Activated CD4-positive, alpha-beta T cell treated with anti-CD3 and anti-CD28 coated beads, Interleukin-2, amount 10 ng/mL, durations not matched to agents 7 days and 5 days (primary cell): Measurements from ENCODE around the gene TUBB. TPM values are rescaled to one million over a fixed set of nuclear protein-coding genes. Genes with fewer than 3 reads are reported as not detected.

Experiments
- CTCF ChIA-PET: fragments of 350-600 bp; sonication (Branson Sonifier 250); formaldehyde crosslinking; loops from one replicate; lab custom pipeline; 2021; ENCODE audit warnings: antibody characterized with exemption; lab: Charles Lee
- POLR2A ChIA-PET: fragments of 350-600 bp; sonication (Branson Sonifier 250); formaldehyde crosslinking; loops from one replicate; lab custom pipeline; 2021; ENCODE audit warnings: antibody characterized with exemption; lab: Charles Lee
- DNase-seq: peaks from one replicate; pipeline ENCODE4 v3.0.0-alpha.2; 2020
- H3K27ac Mint-ChIP-seq: one replicate; pipeline ENCODE4 v1.8.0; 2021; ENCODE audit warnings: mild to moderate bottlenecking, moderate library complexity, mixed read lengths
- H3K27me3 Mint-ChIP-seq: one replicate; pipeline ENCODE4 v1.8.0; 2021; ENCODE audit warnings: mixed read lengths
- H3K36me3 Mint-ChIP-seq: one replicate; pipeline ENCODE4 v1.8.0; 2021; ENCODE audit warnings: low read depth, mixed read lengths
- H3K4me1 Mint-ChIP-seq: one replicate; pipeline ENCODE4 v1.8.0; 2021; ENCODE audit warnings: mixed read lengths
- H3K4me3 Mint-ChIP-seq: one replicate; pipeline ENCODE4 v1.8.0; 2021; ENCODE audit warnings: mild to moderate bottlenecking, moderate library complexity, mixed read lengths
- H3K9me3 Mint-ChIP-seq: one replicate; pipeline ENCODE4 v1.8.0; 2021; ENCODE audit warnings: mixed read lengths
- total RNA-seq, 2 experiments: library from RNA; stranded (reverse); gene quantifications; one replicate each; pipeline ENCODE4 v1.2.3, GENCODE V29; 2021

The TUBB gene
- total RNA-seq, 2 experiments from 2014 or later: 1,494 to 1,661 TPM

GRCh38 chr6:30732237-30732943 is 12.2 kb downstream of the TUBB start:
- ChIA-PET CTCF (interaction anchor here (0.8 to 21.4 kb wide), 8 partner anchors 10 to 249 kb away, joined by 3 to 476 read pairs (median 10); partner anchors contain the start of genes DHX16, FLOT1, MDC1 and TUBB), POLR2A (no interaction called here)
- peaks cover 69% of the 10 kb centered on the region for H3K4me1 Mint-ChIP-seq
- H3K9me3 Mint-ChIP-seq: no peaks in the 10 kb centered on the region
- H3K27ac Mint-ChIP-seq: no peak overlapping the region
- no peaks in the 10 kb centered on the region for H3K27me3 Mint-ChIP-seq
- no peak overlapping the region for H3K4me3 Mint-ChIP-seq
- H3K36me3 Mint-ChIP-seq: peaks cover 69% of the 10 kb centered on the region
- DNase-seq: no peak

- POLR2A ChIA-PET: interaction anchor here (0.6 kb wide), 1 partner anchor 65 kb away, joined by 5 read pairs; no protein-coding TSS in a partner anchor
- H3K4me3 Mint-ChIP-seq: peak overlapping the region; percentile 73
- DNase-seq: no peak
- H3K27ac Mint-ChIP-seq: peak overlapping the region; percentile 85
- H3K4me1 Mint-ChIP-seq: peaks cover 85% of the 10 kb centered on the region
- CTCF ChIA-PET: interaction anchor here (0.6 to 5.6 kb wide), 10 partner anchors 13 to 393 kb away, joined by 3 to 40 read pairs (median 3); partner anchors contain the start of genes DHX16 and MDC1
- no peaks in the 10 kb centered on the region for H3K27me3 Mint-ChIP-seq
- H3K9me3 Mint-ChIP-seq: peaks cover 4% of the 10 kb centered on the region
- peaks cover 75% of the 10 kb centered on the region for H3K36me3 Mint-ChIP-seq
Measured at GRCh38 chr6:30735668-30736314, 15.6 kb downstream of the TUBB start.

GRCh38 chr6:30738532-30738931 is 18.4 kb downstream of the TUBB start:
- Mint-ChIP-seq H3K4me1 (peaks cover 84% of the 10 kb centered on the region), H3K4me3 (peak overlapping the region; percentile 47), H3K27me3 (no peaks in the 10 kb centered on the region), H3K36me3 (peaks cover 83% of the 10 kb centered on the region), H3K9me3 (peaks cover 4% of the 10 kb centered on the region), H3K27ac (peak overlapping the region; percentile 14)
- ChIA-PET CTCF (interaction anchor here (1.1 to 5.6 kb wide), 4 partner anchors 16 to 91 kb away, joined by 3 to 40 read pairs (median 6); no protein-coding TSS in a partner anchor), POLR2A (interaction anchor here (0.6 kb wide), 1 partner anchor 77 kb away, joined by 4 read pairs; no protein-coding TSS in a partner anchor)
- DNase-seq: no peak

GRCh38 chr6:30740540-30740870 is 20.4 kb downstream of the TUBB start:
- Mint-ChIP-seq H3K4me1 (peaks cover 86% of the 10 kb centered on the region), H3K9me3 (peaks cover 4% of the 10 kb centered on the region), H3K27ac (peak overlapping the region; percentile 85), H3K36me3 (peaks cover 77% of the 10 kb centered on the region), H3K4me3 (peak overlapping the region; percentile 87), H3K27me3 (no peaks in the 10 kb centered on the region)
- DNase-seq: no peak
- POLR2A ChIA-PET: no interaction called here
- CTCF ChIA-PET: interaction anchor here (0.6 to 1.6 kb wide), 6 partner anchors 10 to 82 kb away, joined by 3 to 8 read pairs (median 5); no protein-coding TSS in a partner anchor

GRCh38 chr6:30741063-30741779 is 21.1 kb downstream of the TUBB start:
- CTCF ChIA-PET: interaction anchor here (0.5 to 2.1 kb wide), 4 partner anchors 10 to 342 kb away, joined by 3 to 7 read pairs (median 5); no protein-coding TSS in a partner anchor
- H3K36me3 Mint-ChIP-seq: peaks cover 70% of the 10 kb centered on the region
- POLR2A ChIA-PET: no interaction called here
- no peaks in the 10 kb centered on the region for H3K27me3 Mint-ChIP-seq
- peaks cover 4% of the 10 kb centered on the region for H3K9me3 Mint-ChIP-seq
- peak overlapping the region; percentile 85 for H3K27ac Mint-ChIP-seq
- no peak for DNase-seq
- peaks cover 86% of the 10 kb centered on the region for H3K4me1 Mint-ChIP-seq
- H3K4me3 Mint-ChIP-seq: peak overlapping the region; percentile 87

GRCh38 chr6:30741789-30742315 is 21.7 kb downstream of the TUBB start:
- Mint-ChIP-seq H3K27me3 (no peaks in the 10 kb centered on the region), H3K9me3 (peaks cover 4% of the 10 kb centered on the region), H3K4me1 (peaks cover 84% of the 10 kb centered on the region), H3K36me3 (peaks cover 66% of the 10 kb centered on the region), H3K27ac (peak overlapping the region; percentile 85), H3K4me3 (peak overlapping the region; percentile 87)
- ChIA-PET CTCF (interaction anchor here (0.8 to 2.1 kb wide), 5 partner anchors 9 to 52 kb away, joined by 3 to 7 read pairs (median 4); no protein-coding TSS in a partner anchor), POLR2A (no interaction called here)
- no peak for DNase-seq

GRCh38 chr6:30742316-30743098 is 22.4 kb downstream of the TUBB start, which contains the start of gene FLOT1:
FLOT1 (minus strand) TSS chr6:30742687; CDS start chr6:30742189, 498 bp downstream.
- DNase-seq: peak; percentile 91
- ChIA-PET CTCF (interaction anchor here (0.8 to 2.1 kb wide), 7 partner anchors 10 to 86 kb away, joined by 3 to 7 read pairs (median 3); no protein-coding TSS in a partner anchor), POLR2A (no interaction called here)
- H3K9me3 Mint-ChIP-seq: peaks cover 4% of the 10 kb centered on the region
- peaks cover 82% of the 10 kb centered on the region for H3K4me1 Mint-ChIP-seq
- H3K36me3 Mint-ChIP-seq: peaks cover 59% of the 10 kb centered on the region
- H3K27me3 Mint-ChIP-seq: no peaks in the 10 kb centered on the region
- H3K27ac Mint-ChIP-seq: peak within 1 kb of the TSS; percentile 86
- H3K4me3 Mint-ChIP-seq: peak within 1 kb of the TSS; percentile 87

- ChIA-PET POLR2A (interaction anchor here (0.7 kb wide), 1 partner anchor 45 kb away, joined by 3 read pairs; no protein-coding TSS in a partner anchor), CTCF (interaction anchor here (1.0 to 2.4 kb wide), 8 partner anchors 11 to 86 kb away, joined by 3 to 7 read pairs (median 6); no protein-coding TSS in a partner anchor)
- H3K4me3 Mint-ChIP-seq: peak overlapping the region; percentile 87
- no peaks in the 10 kb centered on the region for H3K9me3 Mint-ChIP-seq
- DNase-seq: peak; percentile 54
- H3K27ac Mint-ChIP-seq: peak overlapping the region; percentile 86
- no peaks in the 10 kb centered on the region for H3K27me3 Mint-ChIP-seq
- peaks cover 50% of the 10 kb centered on the region for H3K36me3 Mint-ChIP-seq
- H3K4me1 Mint-ChIP-seq: peaks cover 81% of the 10 kb centered on the region
Measured at GRCh38 chr6:30743099-30744053, 23.2 kb downstream of the TUBB start.

GRCh38 chr6:30744054-30744805 is 24.1 kb downstream of the TUBB start, which contains the start of gene IER3:
IER3 (minus strand) TSS chr6:30744547; CDS start chr6:30744518, 29 bp downstream.
- H3K4me3 Mint-ChIP-seq: peak within 1 kb of the TSS; percentile 87

GRCh38 chr6:30747300-30747687 is 27.1 kb downstream of the TUBB start:
- POLR2A ChIA-PET: interaction anchor here (0.5 kb wide), 1 partner anchor 41 kb away, joined by 3 read pairs; no protein-coding TSS in a partner anchor
- H3K27ac Mint-ChIP-seq: no peak overlapping the region

More at GRCh38 chr6:30744054-30744805, 24.1 kb downstream of the TUBB start, which contains the start of gene IER3:
- Mint-ChIP-seq H3K27me3 (no peaks in the 10 kb centered on the region), H3K9me3 (no peaks in the 10 kb centered on the region), H3K27ac (peak within 1 kb of the TSS; percentile 86), H3K4me1 (peaks cover 76% of the 10 kb centered on the region), H3K36me3 (peaks cover 42% of the 10 kb centered on the region)
- ChIA-PET POLR2A (no interaction called here), CTCF (interaction anchor here (0.6 to 2.4 kb wide), 9 partner anchors 14 to 172 kb away, joined by 3 to 7 read pairs (median 3); partner anchors contain the start of gene MDC1)
- DNase-seq: peak; percentile 75

More at GRCh38 chr6:30747300-30747687, 27.1 kb downstream of the TUBB start:
- Mint-ChIP-seq H3K9me3 (no peaks in the 10 kb centered on the region), H3K36me3 (peaks cover 12% of the 10 kb centered on the region), H3K27me3 (no peaks in the 10 kb centered on the region), H3K4me1 (peaks cover 53% of the 10 kb centered on the region), H3K4me3 (no peak overlapping the region)
- DNase-seq: no peak
- CTCF ChIA-PET: interaction anchor here (1.0 to 1.4 kb wide), 4 partner anchors 16 to 68 kb away, joined by 3 to 5 read pairs (median 4); no protein-coding TSS in a partner anchor
